ENCODE measurements around the gene GNAQ. TPM values are rescaled to one million over a fixed set of nuclear protein-coding genes. Genes with fewer than 3 reads are reported as not detected.

GNAQ gene
- polyA plus RNA-seq, 1 experiment: 21.4 TPM

DNA sequence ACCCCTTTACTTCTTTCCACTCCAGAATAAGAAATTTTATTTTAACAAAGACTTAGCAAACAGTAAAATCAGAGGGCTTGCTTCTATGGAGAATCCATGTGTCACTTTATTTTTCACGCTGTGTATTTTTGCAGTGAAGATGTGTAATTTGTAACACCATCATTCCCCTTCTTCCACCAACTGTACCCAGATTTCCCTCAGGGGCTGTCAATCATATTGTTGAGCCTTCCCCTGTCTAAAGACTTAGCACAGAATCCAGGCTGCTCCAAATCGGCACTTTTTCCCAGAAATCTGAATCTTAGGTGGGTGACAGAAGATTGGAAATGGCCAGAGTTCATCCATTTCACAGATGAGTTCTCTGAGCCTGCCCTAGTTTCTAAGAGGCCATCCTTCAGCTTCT lies 115.9 kb downstream of the GNAQ start:
- TF ChIP-seq, protein P1, sequence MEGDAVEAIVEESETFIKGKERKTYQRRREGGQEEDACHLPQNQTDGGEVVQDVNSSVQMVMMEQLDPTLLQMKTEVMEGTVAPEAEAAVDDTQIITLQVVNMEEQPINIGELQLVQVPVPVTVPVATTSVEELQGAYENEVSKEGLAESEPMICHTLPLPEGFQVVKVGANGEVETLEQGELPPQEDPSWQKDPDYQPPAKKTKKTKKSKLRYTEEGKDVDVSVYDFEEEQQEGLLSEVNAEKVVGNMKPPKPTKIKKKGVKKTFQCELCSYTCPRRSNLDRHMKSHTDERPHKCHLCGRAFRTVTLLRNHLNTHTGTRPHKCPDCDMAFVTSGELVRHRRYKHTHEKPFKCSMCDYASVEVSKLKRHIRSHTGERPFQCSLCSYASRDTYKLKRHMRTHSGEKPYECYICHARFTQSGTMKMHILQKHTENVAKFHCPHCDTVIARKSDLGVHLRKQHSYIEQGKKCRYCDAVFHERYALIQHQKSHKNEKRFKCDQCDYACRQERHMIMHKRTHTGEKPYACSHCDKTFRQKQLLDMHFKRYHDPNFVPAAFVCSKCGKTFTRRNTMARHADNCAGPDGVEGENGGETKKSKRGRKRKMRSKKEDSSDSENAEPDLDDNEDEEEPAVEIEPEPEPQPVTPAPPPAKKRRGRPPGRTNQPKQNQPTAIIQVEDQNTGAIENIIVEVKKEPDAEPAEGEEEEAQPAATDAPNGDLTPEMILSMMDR (IDR thresholded peaks at IDR 0.05; ENCODE audit: insufficient read depth, low read depth, low read length): no peak

DNA sequence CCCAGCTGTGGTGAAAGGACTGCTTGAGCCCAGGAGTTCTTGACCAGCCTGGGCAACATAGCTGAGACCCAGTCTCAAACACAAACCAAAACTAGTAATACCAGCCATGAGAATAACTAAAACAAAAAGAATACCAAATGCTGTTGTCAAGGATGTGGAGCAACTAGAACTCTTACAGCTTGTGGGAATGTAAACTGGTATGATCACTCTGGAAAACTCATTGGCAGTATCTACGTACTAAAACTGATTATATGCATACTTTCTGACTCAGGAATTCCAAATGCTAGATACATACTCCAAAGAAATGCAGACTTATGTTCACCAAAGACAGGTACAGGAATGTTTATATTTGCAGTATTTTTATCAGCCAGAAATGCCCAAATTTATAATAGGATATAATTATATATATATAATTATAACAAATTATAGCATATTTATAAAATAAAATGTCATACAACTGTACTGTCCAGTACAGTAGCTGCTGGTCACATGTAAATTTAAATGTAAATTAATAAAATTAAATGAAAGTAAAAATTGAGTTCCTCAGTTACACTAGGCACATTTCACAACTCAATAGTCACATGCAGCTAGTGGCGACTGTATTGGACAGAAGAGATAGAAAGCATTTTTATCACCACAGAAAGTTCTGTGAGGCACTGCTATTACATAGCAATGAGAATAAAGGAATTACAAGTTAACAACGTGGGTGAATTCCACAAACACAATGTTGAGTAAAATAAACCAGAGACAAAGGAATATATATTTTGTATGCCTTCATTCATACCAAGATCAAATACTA lies 118.5 kb downstream of the GNAQ start:
- ChIA-PET POLR2A (no interaction called here), CTCF (interaction anchor here (1.4 kb wide), 2 partner anchors 16 to 32 kb away, joined by 3 read pairs; no protein-coding TSS in a partner anchor)
- no peak for DNase-seq (ENCODE audit: low read depth)
- TF ChIP-seq, protein P1 (IDR thresholded peaks at IDR 0.05; ENCODE audit: insufficient read depth, low read depth, low read length): no peak
- Histone ChIP-seq H3K4me3 (ENCODE audit: low read depth, low read length) (no peak overlapping the region), H3K27me3 (ENCODE audit: control insufficient read depth, insufficient read depth, low read length) (no peaks in the 10 kb centered on the region), H3K36me3 (ENCODE audit: control insufficient read depth, insufficient read depth, low read length) (no peaks in the 10 kb centered on the region)

More for the DNA sequence above, 115.9 kb downstream of the GNAQ start:
- Histone ChIP-seq H3K36me3 (ENCODE audit: control insufficient read depth, insufficient read depth, low read length) (no peaks in the 10 kb centered on the region), H3K4me3 (ENCODE audit: low read depth, low read length) (no peak overlapping the region), H3K27me3 (ENCODE audit: control insufficient read depth, insufficient read depth, low read length) (no peaks in the 10 kb centered on the region)
- ChIA-PET CTCF (no interaction called here), POLR2A (no interaction called here)
- no peak for DNase-seq (ENCODE audit: low read depth)

DNA sequence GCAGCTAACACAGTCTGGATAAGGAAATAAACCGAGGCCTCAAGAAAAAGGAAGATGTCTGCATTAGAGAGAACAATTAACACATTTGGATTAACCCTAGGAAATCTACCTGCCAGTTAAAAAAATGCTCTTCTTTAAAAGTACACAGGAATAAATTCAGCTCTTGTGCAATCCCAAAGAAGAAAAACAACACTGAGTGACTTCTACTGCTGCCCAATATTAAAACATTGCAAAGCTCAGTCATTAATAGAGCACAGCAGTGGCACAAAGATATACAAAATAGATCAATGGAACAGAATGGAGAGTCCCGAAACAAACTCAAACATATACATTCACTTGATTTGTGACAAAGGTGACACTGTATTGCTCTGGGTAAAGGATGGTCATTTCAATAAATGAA lies 119.7 kb downstream of the GNAQ start:
- ChIA-PET CTCF (interaction anchor here (0.9 to 1.5 kb wide), 4 partner anchors 12 to 123 kb away, joined by 3 to 7 read pairs (median 4); no protein-coding TSS in a partner anchor), POLR2A (no interaction called here)
- no peaks in the 10 kb centered on the region for H3K27me3 ChIP-seq (ENCODE audit: control insufficient read depth, insufficient read depth, low read length)
- no peak overlapping the region for H3K4me3 ChIP-seq (ENCODE audit: low read depth, low read length)
- DNase-seq (ENCODE audit: low read depth): no peak
- TF ChIP-seq, protein P1 (IDR thresholded peaks at IDR 0.05; ENCODE audit: insufficient read depth, low read depth, low read length): no peak
- no peaks in the 10 kb centered on the region for H3K36me3 ChIP-seq (ENCODE audit: control insufficient read depth, insufficient read depth, low read length)

DNA sequence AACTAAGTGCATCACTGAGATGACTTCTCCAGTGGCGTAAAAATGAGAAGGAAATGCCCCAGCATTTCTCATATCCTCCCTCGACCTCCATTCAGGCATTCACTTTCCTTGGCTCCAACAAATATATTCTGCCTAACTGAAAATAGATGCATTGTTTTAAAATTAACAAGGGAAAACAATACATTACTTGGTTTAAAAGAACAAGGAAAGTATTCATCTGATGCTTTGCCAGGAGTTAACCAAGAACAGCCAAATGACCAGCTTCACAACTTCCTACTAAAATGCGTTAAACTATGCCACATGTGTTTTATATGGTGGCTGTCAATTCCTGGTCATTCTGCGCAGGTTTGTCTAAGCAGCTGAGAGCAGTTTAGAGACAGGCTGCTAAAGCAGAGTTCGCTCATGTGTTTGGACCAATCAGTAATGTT lies 121.4 kb downstream of the GNAQ start:
- TF ChIP-seq, protein P1 (IDR thresholded peaks at IDR 0.05; ENCODE audit: insufficient read depth, low read depth, low read length): no peak
- ChIA-PET POLR2A (no interaction called here), CTCF (no interaction called here)
- Histone ChIP-seq H3K36me3 (ENCODE audit: control insufficient read depth, insufficient read depth, low read length) (no peaks in the 10 kb centered on the region), H3K27me3 (ENCODE audit: control insufficient read depth, insufficient read depth, low read length) (no peaks in the 10 kb centered on the region), H3K4me3 (ENCODE audit: low read depth, low read length) (no peak overlapping the region)
- DNase-seq (ENCODE audit: low read depth): no peak

DNA sequence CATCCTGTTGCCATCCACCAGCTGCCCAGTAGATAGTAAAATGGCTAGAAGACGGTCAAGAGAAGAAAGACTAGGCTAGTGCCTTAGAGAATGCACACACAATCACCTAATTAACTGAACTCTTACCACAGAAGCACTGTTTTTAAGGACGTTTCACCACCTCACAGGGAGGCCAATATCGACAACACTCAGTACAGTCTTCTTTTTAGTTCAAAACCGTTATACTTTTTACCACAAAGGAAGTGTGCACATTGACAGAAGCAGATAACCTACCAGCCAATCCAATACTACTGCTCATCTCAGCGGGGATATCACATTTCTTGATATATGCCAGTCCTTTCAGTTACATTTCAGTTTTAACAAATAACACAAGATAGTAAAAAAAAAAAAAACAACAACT lies 122.3 kb downstream of the GNAQ start:
- ChIA-PET POLR2A (no interaction called here), CTCF (no interaction called here)
- TF ChIP-seq, protein P1 (IDR thresholded peaks at IDR 0.05; ENCODE audit: insufficient read depth, low read depth, low read length): no peak
- Histone ChIP-seq H3K4me3 (ENCODE audit: low read depth, low read length) (no peak overlapping the region), H3K27me3 (ENCODE audit: control insufficient read depth, insufficient read depth, low read length) (no peaks in the 10 kb centered on the region), H3K36me3 (ENCODE audit: control insufficient read depth, insufficient read depth, low read length) (no peaks in the 10 kb centered on the region)
- no peak for DNase-seq (ENCODE audit: low read depth)

Data from BJ (cell line).